Measurements from ENCODE around the gene RHOJ. TPM values are rescaled to one million over a fixed set of nuclear protein-coding genes. Genes with fewer than 3 reads are reported as not detected.
A peak's percentile ranks its signal among the peaks of the same experiment; 100 is the strongest.

The RHOJ gene
- total and polyA plus RNA-seq, 2 experiments from 2014 or later = 2.1 to 3.2 TPM

DNA sequence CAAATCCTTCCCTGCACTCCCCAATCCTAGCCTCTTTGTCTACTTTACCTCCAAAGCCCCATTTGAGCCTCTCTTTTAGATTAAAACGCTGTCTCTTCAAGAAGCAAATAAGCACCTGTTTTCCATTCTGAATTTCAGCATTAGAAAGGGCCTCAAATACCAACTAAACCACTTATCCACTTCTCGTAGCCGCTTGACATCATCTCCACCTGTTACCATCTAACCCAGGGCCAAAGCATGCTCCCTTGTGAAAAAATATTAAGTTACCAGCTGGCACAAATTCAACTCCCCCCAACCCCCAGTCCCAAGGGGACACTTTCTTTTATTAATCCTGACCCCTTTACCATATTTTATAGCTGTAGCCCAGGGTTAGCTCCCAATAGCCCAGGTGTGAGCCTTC is 71.4 kb downstream of the RHOJ start:
- H3K4me2 ChIP-seq = no peak overlapping the region
- WGBS (ENCODE audit: low lambda C conversion rate, missing lambda C conversion rate) = 81% methylated on average over 3 of the region's 3 CpGs
- H3K9me2 ChIP-seq (replicated peaks; ENCODE audit: insufficient read depth) = no peaks in the 10 kb centered on the region
- no peaks in the 10 kb centered on the region for H3K79me2 ChIP-seq
- H3K4me3 ChIP-seq = no peak overlapping the region
- H3K27me3 ChIP-seq = no peaks in the 10 kb centered on the region
- H2AFZ ChIP-seq = no peak overlapping the region
- no peaks in the 10 kb centered on the region for H3K36me3 ChIP-seq (replicated peaks; ENCODE audit: insufficient read depth, low read depth)
- no peak for DNase-seq (ENCODE audit: low spot score)
- no peak for TF ChIP-seq EZH2phosphoT487 (IDR thresholded peaks at IDR 0.05; ENCODE audit: low read depth, severe bottlenecking, unreplicated experiment)
- TF ChIP-seq EZH2 (IDR thresholded peaks at IDR 0.05; ENCODE audit: borderline replicate concordance) = no peak
- no peak for TF ChIP-seq CTCF (IDR thresholded peaks at IDR 0.05; ENCODE audit: poor library complexity)
- no peak overlapping the region for H3K27ac ChIP-seq
- no peaks in the 10 kb centered on the region for H4K20me1 ChIP-seq (ENCODE audit: insufficient read depth, poor library complexity, severe bottlenecking)
- H3K4me1 ChIP-seq (ENCODE audit: insufficient read depth) = no peaks in the 10 kb centered on the region
- no peaks in the 10 kb centered on the region for H3K9me3 ChIP-seq (ENCODE audit: low read depth)

- H3K9me2 ChIP-seq (replicated peaks; ENCODE audit: insufficient read depth) = no peaks in the 10 kb centered on the region
- H3K36me3 ChIP-seq (replicated peaks; ENCODE audit: insufficient read depth, low read depth) = no peaks in the 10 kb centered on the region
- H2AFZ ChIP-seq = no peak overlapping the region
- H4K20me1 ChIP-seq (ENCODE audit: insufficient read depth, poor library complexity, severe bottlenecking) = no peaks in the 10 kb centered on the region
- no peak overlapping the region for H3K4me2 ChIP-seq
- no peaks in the 10 kb centered on the region for H3K79me2 ChIP-seq
- H3K9me3 ChIP-seq (ENCODE audit: low read depth) = no peaks in the 10 kb centered on the region
- no peak overlapping the region for H3K4me3 ChIP-seq
- no peak for DNase-seq (ENCODE audit: low spot score)
- WGBS (ENCODE audit: low lambda C conversion rate, missing lambda C conversion rate) = 70% methylated on average over 4 of the region's 4 CpGs
- H3K27ac ChIP-seq = no peak overlapping the region
- no peaks in the 10 kb centered on the region for H3K4me1 ChIP-seq (ENCODE audit: insufficient read depth)
- no peaks in the 10 kb centered on the region for H3K27me3 ChIP-seq
- no peak for TF ChIP-seq CTCF (IDR thresholded peaks at IDR 0.05; ENCODE audit: poor library complexity)
- TF ChIP-seq EZH2 (IDR thresholded peaks at IDR 0.05; ENCODE audit: borderline replicate concordance) = no peak
- no peak for TF ChIP-seq EZH2phosphoT487 (IDR thresholded peaks at IDR 0.05; ENCODE audit: low read depth, severe bottlenecking, unreplicated experiment)
These were observed 71.8 kb downstream of the RHOJ start for GRCh38 chr14:63276016-63276415.

DNA sequence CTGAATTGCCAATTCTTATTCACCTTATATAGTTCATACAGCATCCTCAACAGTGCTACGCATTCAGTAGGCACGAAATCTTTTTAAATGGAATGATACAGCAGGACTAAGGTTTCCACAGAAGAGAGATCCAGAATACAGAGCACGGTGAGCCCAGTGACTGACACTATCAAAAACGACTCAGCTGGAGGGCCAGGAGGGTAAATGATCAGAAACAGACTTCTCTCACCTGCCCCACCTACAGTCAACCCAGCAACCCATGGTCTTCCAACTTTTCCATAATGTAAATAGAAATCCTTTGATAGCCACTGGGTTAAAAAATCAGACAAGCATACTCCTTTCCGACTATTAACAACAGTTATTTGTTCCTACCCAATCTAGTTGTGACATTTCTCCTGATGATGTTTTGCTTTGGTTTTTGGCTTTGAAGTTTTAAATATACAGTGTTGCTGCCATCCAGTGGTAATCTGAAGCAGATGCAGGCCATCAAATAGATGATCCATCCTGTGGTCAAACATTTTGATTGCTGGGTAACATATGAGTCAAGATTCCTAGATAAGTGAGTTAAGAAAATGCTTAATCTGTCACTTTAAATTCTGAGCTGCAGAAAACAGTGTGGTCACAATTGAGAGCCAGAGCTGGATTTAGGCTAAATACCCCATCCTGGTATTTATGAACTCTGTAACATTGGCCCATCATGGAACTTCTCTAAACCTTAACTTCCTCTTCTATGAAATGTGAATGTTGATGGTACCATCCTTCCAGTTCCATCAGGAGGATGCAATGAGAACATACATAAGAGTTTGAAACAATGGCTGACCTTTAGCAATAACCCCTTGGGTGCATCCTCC is 72.5 kb downstream of the RHOJ start:
- no peak overlapping the region for H3K27ac ChIP-seq
- 45% methylated on average over 5 of the region's 5 CpGs for WGBS (ENCODE audit: low lambda C conversion rate, missing lambda C conversion rate)
- H3K36me3 ChIP-seq (replicated peaks; ENCODE audit: insufficient read depth, low read depth) = no peaks in the 10 kb centered on the region
- no peaks in the 10 kb centered on the region for H3K79me2 ChIP-seq
- no peaks in the 10 kb centered on the region for H3K9me3 ChIP-seq (ENCODE audit: low read depth)
- H3K4me3 ChIP-seq = no peak overlapping the region
- H3K4me1 ChIP-seq (ENCODE audit: insufficient read depth) = no peaks in the 10 kb centered on the region
- TF ChIP-seq EZH2 (IDR thresholded peaks at IDR 0.05; ENCODE audit: borderline replicate concordance) = no peak
- TF ChIP-seq CTCF (IDR thresholded peaks at IDR 0.05; ENCODE audit: poor library complexity) = peak; percentile 99
- H3K4me2 ChIP-seq = no peak overlapping the region
- no peaks in the 10 kb centered on the region for H4K20me1 ChIP-seq (ENCODE audit: insufficient read depth, poor library complexity, severe bottlenecking)
- DNase-seq (ENCODE audit: low spot score) = peak; percentile 75
- no peaks in the 10 kb centered on the region for H3K9me2 ChIP-seq (replicated peaks; ENCODE audit: insufficient read depth)
- H3K27me3 ChIP-seq = no peaks in the 10 kb centered on the region
- H2AFZ ChIP-seq = no peak overlapping the region

Data from hepatocyte (in vitro differentiated cells).